Measurements from ENCODE around the gene AGAP5. TPM values are rescaled to one million over a fixed set of nuclear protein-coding genes. Genes with fewer than 3 reads are reported as not detected.
"Not testable (repeated sequence)": the region's sequence is repeated elsewhere in the genome, so short reads cannot be mapped to it uniquely, and the experiment has no call there.

Gene AGAP5
- total and polyA plus RNA-seq, 8 donors, result 4.3 to 18.4 (median 7.7) TPM

DNA sequence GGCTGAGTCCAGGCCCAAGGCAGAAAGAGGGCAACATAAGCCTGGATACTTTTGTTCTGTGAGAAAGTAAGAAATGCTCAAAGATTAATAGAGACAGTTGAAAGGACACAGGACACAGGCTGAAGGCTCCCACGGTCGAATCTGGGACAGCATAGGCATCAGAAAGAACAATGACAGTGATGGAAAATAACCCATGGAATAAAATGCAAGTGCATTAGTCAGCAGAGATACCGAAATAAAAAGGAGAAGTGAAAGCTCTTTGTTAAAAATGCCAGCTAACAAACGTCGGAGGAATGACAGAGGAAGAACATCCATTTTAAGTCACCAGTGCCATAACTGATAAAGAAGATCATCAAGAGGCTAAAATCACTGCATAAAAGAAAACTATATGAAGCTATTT is 19.6 kb upstream of the AGAP5 start:
- H3K4me1 ChIP-seq, result no peaks in the 10 kb centered on the region
- intact Hi-C loops (cut with DNase I), result no loop called here
- WGBS, 2 donors, result 68 to 71% methylated on average over 5 of the region's 5 CpGs
- TF ChIP-seq, protein P1, sequence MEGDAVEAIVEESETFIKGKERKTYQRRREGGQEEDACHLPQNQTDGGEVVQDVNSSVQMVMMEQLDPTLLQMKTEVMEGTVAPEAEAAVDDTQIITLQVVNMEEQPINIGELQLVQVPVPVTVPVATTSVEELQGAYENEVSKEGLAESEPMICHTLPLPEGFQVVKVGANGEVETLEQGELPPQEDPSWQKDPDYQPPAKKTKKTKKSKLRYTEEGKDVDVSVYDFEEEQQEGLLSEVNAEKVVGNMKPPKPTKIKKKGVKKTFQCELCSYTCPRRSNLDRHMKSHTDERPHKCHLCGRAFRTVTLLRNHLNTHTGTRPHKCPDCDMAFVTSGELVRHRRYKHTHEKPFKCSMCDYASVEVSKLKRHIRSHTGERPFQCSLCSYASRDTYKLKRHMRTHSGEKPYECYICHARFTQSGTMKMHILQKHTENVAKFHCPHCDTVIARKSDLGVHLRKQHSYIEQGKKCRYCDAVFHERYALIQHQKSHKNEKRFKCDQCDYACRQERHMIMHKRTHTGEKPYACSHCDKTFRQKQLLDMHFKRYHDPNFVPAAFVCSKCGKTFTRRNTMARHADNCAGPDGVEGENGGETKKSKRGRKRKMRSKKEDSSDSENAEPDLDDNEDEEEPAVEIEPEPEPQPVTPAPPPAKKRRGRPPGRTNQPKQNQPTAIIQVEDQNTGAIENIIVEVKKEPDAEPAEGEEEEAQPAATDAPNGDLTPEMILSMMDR (IDR thresholded peaks at IDR 0.05), result no peak
- DNase-seq (no peak), FAIRE-seq (no peak), ATAC-seq (peak in 2 of 4 donors; percentile 16 to 49)
- no peak overlapping the region for H3K4me3 ChIP-seq
- H3K27ac ChIP-seq, result no peak overlapping the region
- H3K9me3 ChIP-seq, result no peaks in the 10 kb centered on the region
- H3K27me3 ChIP-seq, result no peaks in the 10 kb centered on the region
- H3K36me3 ChIP-seq, result peaks cover 0 to 59% (median 33%) of the 10 kb centered on the region in 3 donors

DNA sequence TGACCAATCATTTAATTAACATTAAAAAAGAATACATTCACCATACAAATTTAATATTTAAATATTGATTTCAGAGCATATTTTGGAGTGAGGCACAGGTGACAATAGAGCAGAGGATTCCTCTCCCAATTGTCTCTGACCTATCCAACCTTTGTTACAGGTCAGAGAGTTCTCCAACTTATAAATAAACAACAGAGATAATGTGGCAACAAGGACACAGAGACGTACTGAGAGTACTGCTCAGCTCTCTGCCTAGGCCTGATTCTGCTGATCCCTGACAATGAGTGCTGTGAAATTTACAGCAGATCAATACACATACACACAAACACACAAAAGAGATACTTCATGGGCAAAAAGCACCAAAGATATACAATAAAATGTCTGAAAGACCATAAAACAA is 18.3 kb upstream of the AGAP5 start:
- DNase-seq (no peak), ATAC-seq (no peak), FAIRE-seq (no peak)
- intact Hi-C loops (cut with DNase I), result no loop called here
- peaks cover 0 to 49% (median 24%) of the 10 kb centered on the region in 3 donors for H3K36me3 ChIP-seq
- TF ChIP-seq, protein P1 (IDR thresholded peaks at IDR 0.05), result no peak
- WGBS, 2 donors, result 45 to 57% methylated on average over 1 of the region's 1 CpG
- no peak overlapping the region for H3K4me3 ChIP-seq
- no peaks in the 10 kb centered on the region for H3K9me3 ChIP-seq
- H3K4me1 ChIP-seq, result no peaks in the 10 kb centered on the region
- H3K27me3 ChIP-seq, result no peaks in the 10 kb centered on the region
- H3K27ac ChIP-seq, result no peak overlapping the region

DNA sequence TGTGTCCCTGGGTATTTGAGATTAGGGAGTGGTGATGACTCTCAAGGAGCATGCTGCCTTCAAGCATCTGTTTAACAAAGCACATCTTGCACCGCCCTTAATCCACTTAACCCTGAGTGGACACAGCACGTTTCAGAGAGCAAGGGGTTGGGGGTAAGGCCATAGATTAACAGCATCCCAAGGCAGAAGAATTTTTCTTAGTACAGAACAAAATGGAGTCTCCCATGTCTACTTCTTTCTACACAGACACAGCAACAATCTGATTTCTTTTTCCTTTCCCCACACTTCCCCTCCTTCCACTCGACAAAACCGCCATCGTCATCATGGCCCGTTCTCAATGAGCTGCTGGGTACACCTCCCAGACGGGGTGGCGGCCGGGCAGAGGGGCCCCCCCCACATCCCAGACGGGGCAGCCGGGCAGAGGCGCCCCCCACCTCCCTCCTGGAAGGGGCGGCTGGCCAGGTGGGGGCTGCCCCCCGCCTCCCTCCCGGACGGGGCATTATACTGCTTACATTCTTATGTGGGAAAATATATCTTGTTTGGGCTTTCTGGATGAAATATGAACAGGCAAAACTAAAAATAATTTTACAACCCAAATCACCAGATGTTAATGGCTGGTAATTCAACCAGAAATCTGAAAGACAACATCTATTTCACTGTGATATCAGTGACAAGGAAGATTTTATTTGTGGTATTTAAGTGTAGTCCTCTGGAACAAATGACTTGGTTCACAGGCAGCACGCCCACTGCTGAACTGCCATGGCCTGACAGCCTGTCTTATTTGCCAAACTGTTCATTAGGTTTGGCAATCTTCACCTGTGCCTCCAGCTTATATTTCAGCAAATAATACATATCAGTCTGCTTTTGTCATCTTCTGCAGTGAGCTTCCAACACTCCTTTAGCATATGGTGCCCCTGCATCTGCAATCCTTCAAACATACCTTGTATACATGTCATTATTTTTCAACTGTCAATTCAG is 17.6 kb upstream of the AGAP5 start:
- H3K9me3 ChIP-seq; intact Hi-C loops (cut with DNase I); H3K4me1 ChIP-seq; H3K27ac ChIP-seq; DNase-seq; ATAC-seq; H3K4me3 ChIP-seq; H3K27me3 ChIP-seq; FAIRE-seq: not testable (repeated sequence)
- 93 to 96% methylated on average over 15 to 17 of the region's 17 CpGs for WGBS, 2 donors
- H3K36me3 ChIP-seq, result peaks cover 0 to 41% (median 24%) of the 10 kb centered on the region in 3 donors

DNA sequence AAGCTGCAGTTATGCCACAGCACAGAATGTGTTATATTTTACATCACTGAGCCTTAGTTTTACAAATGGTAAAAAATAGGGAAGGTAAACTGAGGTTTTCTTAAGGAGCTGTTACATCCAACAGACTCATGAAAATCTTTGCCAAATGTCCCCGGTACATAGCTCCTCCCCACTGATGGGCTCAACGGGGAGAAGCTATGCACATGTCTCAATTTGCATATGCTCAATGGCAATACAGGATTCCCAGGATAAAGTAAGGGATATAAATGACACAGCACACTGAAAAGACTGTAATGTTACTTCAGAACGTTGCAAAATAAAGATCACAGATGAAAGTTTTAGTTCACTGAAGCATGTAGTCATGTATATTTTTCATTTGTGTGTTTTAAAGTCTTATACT is 16.6 kb upstream of the AGAP5 start:
- intact Hi-C loops (cut with DNase I), result not testable (repeated sequence)
- peak; percentile 39 for FAIRE-seq

DNA sequence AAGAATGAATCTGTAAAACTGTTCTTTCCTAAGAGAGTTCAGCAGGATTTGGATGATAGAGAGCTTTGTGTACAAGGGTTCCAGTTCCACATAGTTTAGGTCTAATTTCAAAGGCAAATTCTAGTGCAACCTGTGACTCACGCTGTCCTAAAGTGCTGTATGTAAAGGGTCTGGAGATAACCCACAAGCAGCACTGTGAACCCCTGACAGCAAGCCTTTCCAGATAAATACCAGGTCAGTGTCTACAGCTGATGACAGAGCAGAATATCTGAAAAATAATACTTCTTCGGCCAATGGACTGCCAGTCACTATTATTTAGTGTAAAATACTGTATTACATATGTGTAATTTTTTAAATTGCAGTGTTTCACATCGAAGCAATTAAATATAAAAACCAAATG is 16.0 kb upstream of the AGAP5 start:
- H3K27me3 ChIP-seq; H3K27ac ChIP-seq; DNase-seq; FAIRE-seq; H3K4me3 ChIP-seq; H3K9me3 ChIP-seq; H3K4me1 ChIP-seq; intact Hi-C loops (cut with DNase I); ATAC-seq: not testable (repeated sequence)
- H3K36me3 ChIP-seq, result peaks cover 0 to 32% (median 18%) of the 10 kb centered on the region in 3 donors
- 85 to 89% methylated on average over 3 of the region's 3 CpGs for WGBS, 2 donors

More for the DNA sequence above, 16.6 kb upstream of the AGAP5 start:
- not testable (repeated sequence) for ATAC-seq, DNase-seq, H3K27ac ChIP-seq, H3K4me1 ChIP-seq, H3K27me3 ChIP-seq, H3K4me3 ChIP-seq, H3K9me3 ChIP-seq
- H3K36me3 ChIP-seq, result peaks cover 0 to 36% (median 20%) of the 10 kb centered on the region in 3 donors
- WGBS, 2 donors, result 49 to 51% methylated on average over 3 of the region's 3 CpGs

DNA sequence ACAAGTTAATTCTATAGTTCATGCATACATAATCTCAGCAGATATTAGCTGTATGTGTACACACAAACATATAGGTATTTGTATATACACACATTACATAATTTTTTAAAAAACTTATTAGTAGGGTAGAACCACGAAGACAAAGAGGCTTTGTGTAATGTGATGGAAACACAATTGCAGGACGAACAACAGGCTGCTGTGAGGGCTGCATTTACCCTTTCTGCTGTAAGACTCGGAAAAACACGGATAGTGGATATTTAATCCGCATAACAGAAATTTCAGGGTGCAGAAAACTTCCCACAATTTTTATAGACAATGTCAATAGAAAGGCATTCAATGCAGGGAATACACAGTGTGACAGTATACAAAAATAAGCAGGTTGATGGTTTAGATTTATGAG is 13.8 kb upstream of the AGAP5 start:
- FAIRE-seq; H3K9me3 ChIP-seq; H3K27me3 ChIP-seq; H3K4me3 ChIP-seq; DNase-seq; intact Hi-C loops (cut with DNase I); ATAC-seq; H3K4me1 ChIP-seq; H3K27ac ChIP-seq: not testable (repeated sequence)
- WGBS, 2 donors, result 90 to 91% methylated on average over 5 of the region's 5 CpGs
- H3K36me3 ChIP-seq, result peaks cover 0 to 14% (median 5%) of the 10 kb centered on the region in 3 donors

DNA sequence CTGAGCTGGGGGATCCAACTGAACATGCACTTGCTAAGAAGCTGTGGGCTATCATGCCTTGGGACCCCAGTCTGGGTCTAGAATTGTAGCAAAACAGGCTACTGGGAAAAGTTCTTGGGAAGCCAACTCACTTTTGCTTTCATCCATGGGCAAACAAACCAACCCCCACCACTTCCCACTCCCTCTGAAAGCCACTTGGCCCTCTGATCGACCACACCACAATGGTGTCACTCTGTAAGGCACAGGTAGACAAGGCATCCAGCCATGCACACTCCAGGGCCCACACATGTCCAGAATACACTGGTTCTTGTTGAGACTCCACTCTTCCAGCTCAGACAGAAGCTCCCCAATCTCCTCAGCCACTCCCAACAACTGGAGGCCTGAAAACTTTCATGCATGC is 10.2 kb upstream of the AGAP5 start:
- H3K4me1 ChIP-seq; H3K4me3 ChIP-seq; FAIRE-seq; H3K36me3 ChIP-seq; intact Hi-C loops (cut with DNase I); DNase-seq; H3K27ac ChIP-seq; ATAC-seq; H3K27me3 ChIP-seq; H3K9me3 ChIP-seq: not testable (repeated sequence)
- 91 to 93% methylated on average over 1 of the region's 1 CpG for WGBS, 2 donors

DNA sequence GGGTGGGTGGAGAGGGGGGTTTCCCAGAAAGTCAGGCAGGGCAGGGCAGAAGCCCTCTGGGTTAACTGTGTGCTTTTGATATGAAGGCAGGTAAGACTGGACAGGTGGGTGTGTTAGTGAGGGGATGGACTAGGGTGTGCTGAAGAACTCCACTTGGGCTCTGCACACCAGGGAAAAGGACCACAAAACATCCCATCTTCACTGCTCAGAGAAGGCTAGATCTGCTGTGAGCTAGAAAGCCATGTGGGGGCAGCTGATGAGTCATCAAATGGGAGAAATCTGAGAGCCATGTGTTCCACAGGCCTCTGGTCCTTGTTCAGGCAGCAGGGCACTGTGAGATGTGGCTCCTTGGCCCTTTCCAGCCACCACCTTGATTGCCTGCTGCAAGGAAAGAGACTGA is 9.7 kb upstream of the AGAP5 start:
- DNase-seq; H3K4me1 ChIP-seq; H3K27me3 ChIP-seq; H3K36me3 ChIP-seq; FAIRE-seq; H3K27ac ChIP-seq; ATAC-seq; H3K4me3 ChIP-seq; H3K9me3 ChIP-seq; intact Hi-C loops (cut with DNase I): not testable (repeated sequence)

DNA sequence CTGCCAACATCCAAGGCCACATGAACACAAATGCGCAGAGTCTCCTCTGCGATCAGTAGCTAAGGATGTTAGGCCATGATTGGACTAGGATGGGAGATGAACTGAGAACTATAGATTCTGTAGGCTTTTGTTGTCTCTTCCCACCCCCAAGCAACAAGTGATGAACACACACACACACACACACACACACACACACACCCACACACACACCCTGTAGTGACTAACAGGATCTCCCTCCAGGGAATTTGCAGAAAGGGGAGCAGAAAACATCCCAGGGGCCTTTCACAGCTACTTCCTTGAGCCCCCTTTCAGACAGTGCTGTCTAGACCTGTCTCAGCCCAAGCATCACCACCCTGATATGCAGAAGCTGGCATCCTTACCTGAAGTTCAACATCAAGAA is 8.6 kb upstream of the AGAP5 start:
- H3K36me3 ChIP-seq; DNase-seq; H3K27me3 ChIP-seq; ATAC-seq; FAIRE-seq; intact Hi-C loops (cut with DNase I); H3K9me3 ChIP-seq; H3K27ac ChIP-seq; H3K4me3 ChIP-seq; H3K4me1 ChIP-seq: not testable (repeated sequence)
- 100% methylated on average over 2 of the region's 2 CpGs for WGBS, 2 donors

DNA sequence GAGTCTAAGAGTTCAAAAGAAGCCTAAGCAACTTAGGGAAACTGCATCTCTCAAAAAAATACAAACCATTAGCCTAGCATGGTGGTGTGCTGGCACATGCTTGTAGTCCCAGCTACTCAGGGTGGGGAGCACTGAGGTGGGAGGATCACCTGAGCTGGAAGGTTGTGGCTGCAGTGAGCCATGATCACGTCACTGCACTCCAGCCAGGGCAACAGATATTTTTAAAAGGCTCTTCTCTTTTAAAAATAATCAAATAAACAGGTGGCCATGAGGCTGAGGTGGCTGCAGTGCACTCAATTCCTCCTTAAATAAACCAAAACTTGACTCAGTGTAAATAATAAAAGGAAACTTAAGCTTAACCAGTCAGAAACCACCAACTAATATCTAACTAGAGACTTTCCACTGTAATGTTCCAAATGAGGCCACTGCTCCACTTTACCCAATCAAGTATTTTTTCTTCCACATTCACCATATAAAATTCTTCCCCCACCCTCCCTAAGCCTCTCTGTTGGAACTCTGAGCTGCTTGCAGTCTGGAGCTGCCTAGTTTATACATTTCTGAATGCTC is 7.7 kb upstream of the AGAP5 start:
- WGBS, 2 donors, result 92% methylated on average over 1 of the region's 1 CpG
- FAIRE-seq; H3K27me3 ChIP-seq; H3K27ac ChIP-seq; H3K36me3 ChIP-seq; DNase-seq; intact Hi-C loops (cut with DNase I); ATAC-seq; H3K4me3 ChIP-seq; H3K4me1 ChIP-seq; H3K9me3 ChIP-seq: not testable (repeated sequence)

Data from pancreas (tissue), 10 donors.